ENCODE measurements around the gene PNMT.

Gene PNMT

GRCh38 chr17:39651923-39652586 lies 16.2 kb upstream of the PNMT start:
- H3K4me3 ChIP-seq (ENCODE audit: low read depth, low read length): no peak overlapping the region
- no peak for DNase-seq (ENCODE audit: low read depth)

- no peak overlapping the region for H3K4me3 ChIP-seq (ENCODE audit: low read depth, low read length)
- no peak for DNase-seq (ENCODE audit: low read depth)
Measured at GRCh38 chr17:39652587-39653315, 15.5 kb upstream of the PNMT start.

- no peak for DNase-seq (ENCODE audit: low read depth)
- H3K4me3 ChIP-seq (ENCODE audit: low read depth, low read length): no peak overlapping the region
Measured at GRCh38 chr17:39653316-39653661, 15.0 kb upstream of the PNMT start.

- DNase-seq (ENCODE audit: low read depth): no peak
- no peak overlapping the region for H3K4me3 ChIP-seq (ENCODE audit: low read depth, low read length)
Measured at GRCh38 chr17:39653662-39654331, 14.5 kb upstream of the PNMT start.

- no peak overlapping the region for H3K4me3 ChIP-seq (ENCODE audit: low read depth, low read length)
- no peak for DNase-seq (ENCODE audit: low read depth)
Measured at GRCh38 chr17:39655105-39655504, 13.1 kb upstream of the PNMT start.

DNA sequence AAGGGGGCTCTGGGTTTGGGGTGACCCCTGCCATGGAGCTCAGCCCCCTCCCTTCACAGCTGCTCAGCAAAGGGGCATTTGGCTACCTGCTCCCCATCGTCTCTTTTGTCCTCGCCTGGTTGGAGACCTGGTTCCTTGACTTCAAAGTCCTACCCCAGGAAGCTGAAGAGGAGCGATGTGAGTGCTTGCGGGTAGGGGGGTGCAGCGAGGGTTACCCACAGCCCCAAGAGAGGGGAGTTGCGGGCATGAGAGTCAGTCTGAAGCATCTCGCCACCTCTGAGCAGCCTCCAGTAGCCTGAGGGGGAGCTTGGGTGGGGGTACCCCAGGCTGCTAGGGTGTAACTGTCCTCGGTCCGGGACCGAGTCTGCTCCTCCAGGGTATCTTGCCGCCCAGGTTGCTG lies 9.9 kb upstream of the PNMT start:
- H3K4me3 ChIP-seq (ENCODE audit: low read depth, low read length): no peak overlapping the region
- no peak for DNase-seq (ENCODE audit: low read depth)

GRCh38 chr17:39658760-39659159 lies 9.5 kb upstream of the PNMT start:
- no peak for DNase-seq (ENCODE audit: low read depth)
- H3K4me3 ChIP-seq (ENCODE audit: low read depth, low read length): no peak overlapping the region

- no peak overlapping the region for H3K4me3 ChIP-seq (ENCODE audit: low read depth, low read length)
- no peak for DNase-seq (ENCODE audit: low read depth)
Measured at GRCh38 chr17:39659279-39660010, 8.8 kb upstream of the PNMT start.

DNA sequence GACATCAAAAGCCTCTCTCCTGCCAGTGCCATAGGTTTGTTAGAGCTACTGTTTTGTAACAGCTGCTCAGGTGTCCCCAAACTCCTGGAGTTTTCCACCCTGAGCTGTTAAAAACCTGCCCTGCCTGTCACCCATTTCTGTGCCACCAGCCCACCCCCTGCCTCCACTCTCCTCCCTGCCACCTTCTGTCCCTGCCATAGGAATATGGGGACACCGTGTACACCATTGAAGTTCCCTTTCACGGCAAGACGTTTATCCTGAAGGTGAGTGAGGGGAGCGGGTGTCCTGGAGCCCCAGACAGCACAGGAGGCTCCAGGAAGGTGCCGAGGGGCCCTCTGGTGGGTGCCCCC lies 8.3 kb upstream of the PNMT start:
- no peak for DNase-seq (ENCODE audit: low read depth)
- H3K4me3 ChIP-seq (ENCODE audit: low read depth, low read length): no peak overlapping the region

DNA sequence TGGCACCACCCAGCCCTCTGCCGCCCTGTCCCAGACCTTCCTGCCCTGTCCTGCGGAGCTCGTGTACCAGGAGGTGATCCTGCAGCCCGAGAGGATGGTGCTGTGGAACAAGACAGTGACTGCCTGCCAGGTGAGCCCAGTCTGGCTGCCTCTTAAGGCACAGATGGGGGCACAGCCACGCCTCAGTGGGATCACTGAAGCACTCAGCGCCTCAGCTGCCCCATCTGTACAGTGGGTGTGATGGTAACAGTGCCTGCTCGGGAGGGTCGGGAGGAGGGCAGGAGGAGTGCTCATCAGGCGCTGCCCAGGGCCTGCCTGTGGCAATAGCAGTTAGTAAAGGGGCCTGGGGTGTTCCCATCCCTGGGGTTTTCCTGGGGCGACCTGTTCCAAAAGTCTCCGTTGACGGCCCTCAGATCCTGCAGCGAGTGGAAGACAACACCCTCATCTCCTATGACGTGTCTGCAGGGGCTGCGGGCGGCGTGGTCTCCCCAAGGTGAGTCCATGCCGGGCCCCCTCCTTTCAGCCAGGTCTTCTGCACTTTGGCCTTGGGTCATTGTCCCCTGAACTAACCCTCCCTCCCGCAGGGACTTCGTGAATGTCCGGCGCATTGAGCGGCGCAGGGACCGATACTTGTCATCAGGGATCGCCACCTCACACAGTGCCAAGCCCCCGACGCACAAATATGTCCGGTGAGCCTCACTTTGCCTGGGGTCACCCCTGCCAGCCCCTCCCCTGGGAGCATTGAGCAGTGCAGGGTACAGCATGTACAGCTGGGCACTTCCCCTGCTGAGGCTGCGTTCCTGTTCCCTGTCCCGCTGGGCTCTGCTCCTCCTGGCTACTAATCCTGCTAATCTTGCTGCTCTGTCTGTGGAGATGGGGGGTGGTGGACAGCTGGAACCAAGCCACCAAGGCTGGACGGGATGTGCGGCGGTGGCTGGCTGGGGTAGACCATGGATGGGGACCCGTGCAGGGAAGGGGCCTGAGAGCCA lies 7.6 kb upstream of the PNMT start:
- DNase-seq (ENCODE audit: low read depth): no peak
- H3K4me3 ChIP-seq (ENCODE audit: low read depth, low read length): no peak overlapping the region

GRCh38 chr17:39661744-39662541 lies 6.3 kb upstream of the PNMT start:
- no peak overlapping the region for H3K4me3 ChIP-seq (ENCODE audit: low read depth, low read length)
- DNase-seq (ENCODE audit: low read depth): no peak

GRCh38 chr17:39662551-39663339 lies 5.5 kb upstream of the PNMT start:
- no peak overlapping the region for H3K4me3 ChIP-seq (ENCODE audit: low read depth, low read length)
- no peak for DNase-seq (ENCODE audit: low read depth)

DNA sequence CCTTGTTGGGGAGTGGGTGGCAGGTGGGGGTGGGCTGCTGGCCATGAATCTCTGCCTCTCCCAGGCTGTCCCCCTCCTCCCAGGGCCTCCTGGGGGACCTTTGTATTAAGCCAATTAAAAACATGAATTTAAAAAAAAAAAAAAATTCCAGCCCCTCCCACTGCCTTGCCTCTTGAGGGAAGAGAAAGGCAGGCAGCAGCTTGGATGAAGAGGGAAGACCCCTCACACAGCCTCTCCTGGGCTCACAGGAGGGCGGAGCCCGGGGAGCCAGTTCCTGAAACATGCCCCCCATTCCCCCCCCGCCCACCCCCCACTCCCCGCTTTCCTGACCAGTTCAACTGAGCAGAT lies 4.9 kb upstream of the PNMT start:
- no peak for DNase-seq (ENCODE audit: low read depth)
- H3K4me3 ChIP-seq (ENCODE audit: low read depth, low read length): no peak overlapping the region

DNA sequence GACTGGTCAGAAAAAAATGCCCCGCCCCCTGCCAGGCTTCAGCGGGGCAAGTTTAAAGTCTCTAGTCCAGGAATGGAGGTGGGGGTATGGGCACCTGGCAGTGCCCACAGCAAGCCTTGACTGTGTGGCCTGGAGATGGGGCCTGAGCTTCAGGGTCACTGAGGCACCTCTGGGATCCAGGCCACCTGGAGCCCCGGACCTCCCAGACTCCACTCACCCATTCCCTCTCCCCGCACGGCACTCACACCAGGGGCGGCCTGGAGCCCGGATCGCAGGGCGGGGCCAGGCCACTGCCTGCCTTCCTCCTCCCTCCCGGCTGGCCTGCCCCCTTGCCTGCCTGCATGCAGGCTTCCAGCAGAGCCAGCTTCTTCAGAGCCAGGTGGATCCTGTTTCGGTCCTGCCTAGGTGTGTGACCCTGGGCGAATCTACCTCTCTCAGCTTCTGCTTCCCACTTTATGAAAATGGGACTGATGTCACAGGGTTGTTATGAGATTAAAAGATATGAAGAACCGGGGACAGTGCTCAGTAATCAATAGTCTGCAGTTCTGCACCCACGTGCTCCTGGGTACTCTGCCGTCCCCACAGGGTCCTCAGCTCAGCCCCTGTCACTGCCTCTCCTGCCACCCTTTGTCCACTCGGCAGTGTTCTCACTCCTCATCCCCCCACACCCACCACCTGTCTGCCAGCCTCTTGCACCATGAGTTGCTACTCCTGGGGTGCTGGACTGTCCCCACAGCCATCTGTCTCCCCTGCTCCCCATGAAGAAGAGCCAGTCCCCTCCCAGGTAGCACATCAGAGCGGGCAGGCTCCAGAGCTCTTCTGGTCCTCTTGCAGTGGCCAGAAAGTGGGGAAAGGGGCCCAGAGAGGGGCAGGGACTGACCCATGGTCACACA lies 4.3 kb upstream of the PNMT start:
- no peak overlapping the region for H3K4me3 ChIP-seq (ENCODE audit: low read depth, low read length)
- no peak for DNase-seq (ENCODE audit: low read depth)

DNA sequence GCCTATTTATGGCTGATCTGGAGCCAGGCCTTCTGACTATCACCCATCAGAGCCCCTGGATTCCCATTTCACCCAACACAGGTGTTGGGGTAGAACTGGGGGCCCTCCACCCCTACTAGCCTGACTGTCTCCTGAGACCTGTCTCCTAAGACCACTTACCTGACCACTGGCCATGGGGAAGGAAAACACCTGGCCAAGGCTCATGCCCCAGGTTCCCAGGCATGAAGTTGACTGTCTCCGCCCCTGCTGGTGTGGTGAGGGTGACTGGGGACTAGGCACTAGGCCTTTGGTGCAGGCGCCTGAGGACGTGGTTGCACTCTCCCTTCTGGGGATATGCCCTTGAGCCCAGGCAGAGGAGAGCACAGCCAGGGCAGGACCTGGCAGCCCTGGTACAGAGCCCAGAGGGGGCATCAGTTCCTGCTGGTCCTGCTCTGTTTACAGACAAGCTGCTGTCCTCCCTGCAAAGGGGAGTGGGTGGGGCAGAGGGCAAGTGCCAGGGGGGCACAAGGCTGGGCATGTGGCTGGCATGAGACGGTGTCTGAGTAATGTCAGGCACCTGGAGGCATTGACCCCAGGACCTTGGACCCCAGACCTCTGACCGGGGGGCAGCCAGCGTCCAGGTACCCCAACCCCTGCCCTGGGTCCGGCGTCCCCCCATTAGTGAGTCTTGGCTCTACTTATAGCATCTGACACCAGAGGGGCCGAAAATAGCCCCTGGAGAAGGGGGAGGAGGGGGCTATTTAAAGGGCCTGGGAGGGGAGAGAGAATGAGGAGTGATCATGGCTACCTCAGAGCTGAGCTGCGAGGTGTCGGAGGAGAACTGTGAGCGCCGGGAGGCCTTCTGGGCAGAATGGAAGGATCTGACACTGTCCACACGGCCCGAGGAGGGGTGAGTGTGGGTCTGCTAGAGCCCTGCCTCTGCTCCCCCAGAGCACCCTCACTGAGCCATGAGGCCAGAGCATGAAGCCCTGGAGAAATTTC lies 3.4 kb upstream of the PNMT start, which contains the start of gene TCAP:
TSS of gene TCAP (plus strand) at position 769 of the 981 bp plus-strand sequence. CDS start at position 780, 11 bp downstream.
- no peak within 1 kb of the TSS for H3K4me3 ChIP-seq (ENCODE audit: low read depth, low read length)
- no peak for DNase-seq (ENCODE audit: low read depth)

Measured in skeletal muscle cell (primary cell).